Stimulated activated CD4-positive, alpha-beta T cell treated with anti-CD3 and anti-CD28 coated beads, Interleukin-12 subunit alpha, Interleukin-12 subunit beta, amount 100 ng/mL, for 48 hours (primary cell): ENCODE data around the gene CPZ.

Experiments used
- DNase-seq, 3 donors: peaks; one replicate each; pipeline ENCODE4 v3.0.0-alpha.2; 2020; ENCODE audit warnings: low read depth in 2 of 3, low spot score in 1 of 3

CPZ gene

DNA sequence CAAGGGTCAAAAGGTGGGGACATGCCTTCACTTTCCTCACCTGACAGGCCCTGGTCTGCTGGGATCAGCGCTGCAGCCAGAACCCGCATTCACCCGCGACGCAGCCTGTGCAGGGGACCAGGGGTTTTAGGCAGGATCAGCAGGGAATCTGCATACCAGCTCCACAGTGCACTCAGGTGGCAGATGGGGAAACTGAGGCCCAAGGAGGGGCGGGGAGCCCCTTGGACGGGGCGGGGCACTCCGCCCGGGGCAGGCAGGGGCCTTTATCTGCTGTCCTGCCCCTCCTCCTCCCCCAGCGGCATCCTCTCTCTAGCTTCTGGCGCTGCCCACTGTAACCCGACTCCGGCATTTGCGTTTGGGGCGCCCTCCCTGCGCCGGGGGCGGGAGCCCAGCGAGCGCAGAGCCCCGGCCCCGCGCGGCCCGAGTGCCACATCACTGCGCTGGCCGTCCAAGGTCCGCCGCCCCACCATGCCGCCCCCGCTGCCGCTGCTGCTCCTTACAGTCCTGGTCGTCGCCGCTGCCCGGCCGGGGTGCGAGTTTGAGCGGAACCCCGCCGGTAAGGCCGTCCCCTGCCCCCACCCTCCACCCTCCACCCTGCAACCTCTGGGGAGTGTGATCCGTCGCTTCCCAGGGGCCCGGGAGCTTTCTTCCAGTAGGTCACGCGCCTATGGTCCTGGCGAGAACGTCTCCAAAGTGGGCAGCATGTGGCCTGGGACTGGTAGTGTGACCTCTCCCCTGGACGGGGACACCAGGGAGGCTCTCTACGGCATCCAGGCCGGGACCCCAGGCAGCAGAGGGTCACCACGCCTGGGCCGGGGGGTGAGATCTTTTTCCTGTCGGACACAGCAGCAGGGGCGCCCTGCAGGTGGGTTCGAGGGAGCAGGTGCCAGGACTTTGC, at the start of gene CPZ:
TSS of gene CPZ (plus strand) at position 400 of the 898 bp plus-strand sequence. CDS start at position 469, 69 bp downstream.
- DNase-seq: no peak

DNA sequence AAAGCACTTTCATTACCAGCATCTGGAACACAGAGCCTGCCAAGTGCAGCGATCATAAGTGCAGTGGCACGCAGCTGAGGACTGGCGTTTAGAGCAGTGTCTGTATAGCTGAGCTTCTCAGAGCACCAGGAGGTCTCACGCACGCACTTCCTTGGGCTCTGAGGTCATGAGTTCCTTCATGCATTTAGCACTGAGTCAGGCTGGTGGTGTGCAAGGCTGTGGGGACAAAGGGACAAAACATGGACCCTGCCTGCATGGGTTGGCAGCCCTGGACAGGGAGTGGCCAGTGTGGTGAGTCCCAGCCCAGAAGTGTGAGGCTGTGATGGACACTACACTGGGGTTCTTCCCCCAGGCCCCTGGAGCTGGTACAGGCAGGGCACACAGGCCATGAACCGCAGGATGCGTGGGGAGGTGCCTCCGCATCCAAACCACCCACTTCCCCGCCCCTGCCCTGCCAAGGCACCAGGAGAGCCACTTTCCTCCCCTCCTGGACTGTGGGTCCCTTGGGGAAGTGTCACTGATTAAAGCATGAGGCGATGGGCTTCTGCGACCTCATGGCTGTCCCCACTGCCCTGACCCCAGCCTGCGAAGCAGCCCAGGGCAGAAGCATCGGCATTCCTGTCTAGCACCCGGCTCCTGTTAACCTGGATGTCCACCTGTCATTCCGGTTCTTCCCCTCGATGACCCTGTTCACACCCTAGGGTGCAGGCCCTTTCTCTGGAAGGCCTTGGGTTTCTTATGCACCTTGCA, 49.6 kb upstream of the CPZ start:
- no peak for DNase-seq

DNA sequence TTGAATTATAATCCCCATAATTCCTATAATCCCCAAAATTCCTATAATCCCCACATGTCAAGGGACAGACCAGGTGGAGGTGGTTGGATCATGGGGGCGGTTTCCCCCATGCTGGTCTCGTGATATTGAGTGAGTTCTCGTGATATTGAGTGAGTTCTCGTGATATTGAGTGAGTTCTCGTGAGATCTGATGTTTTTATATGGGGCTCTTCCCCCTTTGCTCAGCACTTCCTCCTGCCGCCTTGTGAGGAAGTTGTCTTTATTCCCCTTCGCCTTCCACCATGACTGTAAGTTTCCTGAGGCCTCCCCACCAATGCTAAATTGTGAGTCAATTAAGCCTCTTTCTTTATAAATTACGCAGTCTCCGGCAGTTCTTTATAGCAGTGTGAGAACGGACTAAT, 48.9 kb upstream of the CPZ start:
- DNase-seq: no peak

DNA sequence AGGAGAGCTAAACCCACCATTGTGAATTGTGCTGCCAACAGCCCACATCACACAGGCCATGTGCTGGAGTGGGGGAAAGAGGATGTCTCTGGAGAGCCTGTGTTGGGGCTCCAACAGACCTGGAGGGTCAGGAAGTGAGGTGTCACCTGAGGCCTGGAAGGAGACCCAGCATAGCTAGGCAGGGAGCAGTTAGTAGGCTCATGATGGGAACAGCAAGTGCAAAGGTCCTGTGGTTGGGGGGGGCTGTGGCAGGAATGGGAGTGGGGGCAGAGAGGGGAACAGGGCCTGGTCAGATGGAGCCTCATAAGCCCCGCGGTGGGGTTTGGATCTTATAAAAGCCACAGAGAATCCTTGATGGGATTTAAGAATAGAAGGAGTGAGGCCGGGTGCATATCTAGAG, 48.3 kb upstream of the CPZ start:
- no peak for DNase-seq

DNA sequence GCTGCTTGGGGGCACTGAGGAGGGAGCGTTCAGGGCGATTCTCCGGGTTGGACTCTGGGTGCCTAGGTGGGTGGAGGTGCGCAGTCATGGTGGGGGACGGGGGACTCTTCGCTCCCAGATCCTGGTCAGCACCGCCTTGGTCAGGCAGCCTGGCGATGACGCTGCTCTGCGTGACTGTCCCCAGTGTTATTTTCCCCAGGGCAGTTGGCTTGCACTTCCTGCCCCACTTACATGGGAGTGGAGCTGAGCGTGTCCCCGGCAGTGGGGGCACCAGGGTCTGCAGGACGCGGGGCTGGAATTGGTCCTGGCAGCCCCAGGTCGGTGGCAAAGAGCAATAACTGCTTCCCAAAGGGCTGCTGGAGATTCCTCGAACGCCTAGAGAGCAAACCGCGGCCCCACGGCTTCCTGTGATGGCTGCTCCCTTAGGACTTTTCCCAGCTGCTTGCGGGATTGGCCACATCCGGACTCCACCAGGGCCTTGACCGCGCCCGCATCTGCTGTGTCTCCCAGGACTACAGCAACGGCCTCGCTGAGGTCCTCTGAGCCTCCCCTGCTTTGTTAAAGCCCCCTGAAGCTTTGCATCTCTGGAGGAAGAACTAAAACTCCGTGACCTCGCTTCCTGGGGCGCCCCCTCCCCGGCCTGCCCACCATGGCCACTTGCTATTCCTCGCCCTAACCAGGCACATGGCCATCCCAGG, 47.7 kb upstream of the CPZ start:
- DNase-seq: no peak

DNA sequence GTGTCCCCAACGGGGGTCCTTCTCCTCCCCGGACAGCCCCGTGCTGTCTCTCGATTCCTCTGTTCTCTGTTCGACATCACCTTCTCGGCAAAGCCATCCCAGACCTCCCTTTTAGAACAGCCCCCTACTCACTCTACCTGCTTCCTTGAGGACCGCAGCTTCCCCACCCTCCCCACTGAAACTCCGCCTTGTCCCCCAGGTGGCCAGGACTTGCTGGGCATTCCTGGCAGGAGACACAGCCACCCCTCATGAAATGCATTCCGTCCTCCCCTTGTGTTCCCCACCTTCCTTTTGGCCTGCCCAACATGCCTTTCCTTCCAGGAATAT, 47.2 kb upstream of the CPZ start:
- DNase-seq: no peak

DNA sequence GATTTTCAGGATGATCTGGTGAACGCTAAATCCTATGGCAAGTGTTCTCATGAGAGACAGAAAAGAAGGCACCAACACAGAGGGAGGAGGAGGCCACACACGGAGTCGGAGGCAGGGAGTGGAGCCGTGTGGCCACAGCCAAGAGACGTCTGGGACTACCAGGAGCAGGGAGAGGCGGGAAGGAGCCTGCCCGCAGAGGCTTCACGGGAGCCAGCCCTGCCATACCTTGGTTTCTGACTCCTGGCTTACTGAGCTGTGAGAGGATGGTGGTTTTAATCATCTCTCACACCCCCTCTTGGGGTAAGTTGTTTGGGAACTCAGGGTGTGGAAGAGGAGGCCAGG, 45.8 kb upstream of the CPZ start:
- no peak for DNase-seq

DNA sequence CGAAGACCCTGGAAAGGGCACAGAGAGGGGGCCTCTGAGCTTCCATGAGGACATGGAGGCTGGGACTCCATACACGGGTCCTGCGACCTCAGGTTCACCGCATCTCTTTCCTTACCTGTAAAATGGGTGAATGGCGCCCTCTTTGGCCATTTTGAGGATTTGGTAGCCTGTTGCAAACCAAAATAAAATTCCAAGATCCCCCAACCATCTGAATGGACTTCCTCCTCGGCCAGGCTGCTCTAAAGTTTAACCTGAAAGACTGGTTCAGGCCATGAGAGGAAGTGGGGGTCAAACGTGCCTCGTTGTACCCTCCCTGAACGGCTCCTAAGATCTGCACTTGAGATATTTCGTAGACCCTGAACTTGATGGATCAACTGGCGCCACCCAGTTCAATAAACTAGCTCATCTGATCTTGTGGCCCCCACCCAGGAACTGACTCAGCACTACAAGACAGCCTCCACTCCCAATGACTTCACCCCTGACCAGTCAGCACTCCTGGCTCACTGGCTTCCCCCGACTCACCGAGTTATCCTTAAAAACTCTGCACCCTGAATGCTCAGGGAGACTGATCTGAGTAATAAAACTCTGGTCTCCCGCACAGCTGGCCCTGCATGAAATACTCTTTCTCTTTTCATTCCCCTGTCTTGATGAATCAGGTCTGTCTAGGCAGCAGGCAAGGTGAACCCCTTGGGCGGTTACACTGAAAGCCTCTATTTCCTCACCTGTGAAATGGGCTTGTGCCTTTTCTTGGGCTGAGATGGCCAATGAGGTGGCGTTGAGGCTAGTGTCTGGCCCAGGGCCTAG, 45.3 kb upstream of the CPZ start:
- DNase-seq: no peak

DNA sequence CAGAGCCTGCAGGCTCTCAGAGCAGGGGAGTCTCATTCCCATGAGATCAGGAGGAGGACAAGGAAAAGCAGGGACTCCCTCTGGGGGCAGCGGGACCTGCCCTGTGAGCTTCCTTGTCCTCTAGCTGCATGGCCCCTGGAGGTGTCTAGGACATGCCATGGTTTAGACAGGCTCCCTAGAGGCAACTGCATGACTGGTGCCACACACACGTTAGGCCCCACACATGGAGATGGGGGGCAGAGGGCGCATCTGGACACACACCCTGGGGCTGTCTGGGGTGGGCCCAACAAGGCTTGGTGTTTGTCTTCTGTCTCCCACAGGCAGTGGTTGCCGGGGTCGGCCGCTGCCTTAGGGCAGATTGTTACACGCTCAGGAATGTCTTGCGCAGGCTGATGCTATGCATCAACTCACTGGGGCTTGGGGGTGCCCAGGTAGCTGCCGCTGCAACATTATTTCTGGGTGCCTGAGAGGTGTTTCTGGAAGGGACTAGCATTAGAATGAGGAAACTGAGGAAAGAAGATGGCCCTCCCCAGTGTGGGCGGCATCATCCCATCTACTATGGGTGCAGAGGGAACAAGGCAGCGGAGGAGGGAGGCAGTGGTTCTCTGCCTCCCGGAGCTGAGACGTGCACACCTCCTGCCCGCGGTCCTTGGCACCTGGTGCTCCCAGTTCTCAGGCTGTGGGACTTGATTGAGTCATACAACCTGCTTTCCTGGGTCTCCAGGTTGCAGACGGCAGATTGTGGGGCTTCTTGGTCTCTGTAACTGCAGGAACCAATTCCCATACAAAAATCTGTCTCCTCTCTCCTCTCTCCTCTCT, 44.4 kb upstream of the CPZ start:
- DNase-seq: no peak

DNA sequence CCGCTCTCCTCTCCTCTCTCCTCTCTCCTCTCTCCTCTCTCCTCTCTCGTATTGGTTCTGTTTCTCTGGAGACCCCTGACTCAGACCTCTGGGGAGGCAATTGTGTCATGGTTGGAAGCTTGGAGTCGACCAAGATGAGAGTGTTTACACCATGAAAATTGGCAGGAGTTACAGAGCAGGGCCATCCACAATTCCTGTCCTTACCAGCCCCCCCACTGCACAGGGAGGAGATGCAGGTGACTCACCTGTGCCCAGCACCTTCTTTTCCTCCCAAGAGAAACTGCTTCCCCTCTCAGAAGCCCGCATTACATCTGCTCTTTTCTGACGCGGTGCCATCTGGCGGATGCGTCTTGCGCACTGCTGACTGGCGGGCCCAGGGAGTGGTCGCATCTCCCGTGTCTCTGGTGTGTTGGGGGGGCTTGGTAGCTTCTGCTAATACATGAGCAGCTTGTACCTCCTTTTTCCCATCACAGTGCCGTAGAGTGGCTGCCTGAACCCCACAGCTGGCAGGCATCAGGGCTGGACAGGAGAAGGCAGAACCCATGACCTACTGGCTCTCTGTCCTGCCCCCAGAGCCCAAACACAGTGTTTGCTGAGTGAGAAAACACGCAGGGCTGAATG, 43.7 kb upstream of the CPZ start:
- no peak for DNase-seq

DNA sequence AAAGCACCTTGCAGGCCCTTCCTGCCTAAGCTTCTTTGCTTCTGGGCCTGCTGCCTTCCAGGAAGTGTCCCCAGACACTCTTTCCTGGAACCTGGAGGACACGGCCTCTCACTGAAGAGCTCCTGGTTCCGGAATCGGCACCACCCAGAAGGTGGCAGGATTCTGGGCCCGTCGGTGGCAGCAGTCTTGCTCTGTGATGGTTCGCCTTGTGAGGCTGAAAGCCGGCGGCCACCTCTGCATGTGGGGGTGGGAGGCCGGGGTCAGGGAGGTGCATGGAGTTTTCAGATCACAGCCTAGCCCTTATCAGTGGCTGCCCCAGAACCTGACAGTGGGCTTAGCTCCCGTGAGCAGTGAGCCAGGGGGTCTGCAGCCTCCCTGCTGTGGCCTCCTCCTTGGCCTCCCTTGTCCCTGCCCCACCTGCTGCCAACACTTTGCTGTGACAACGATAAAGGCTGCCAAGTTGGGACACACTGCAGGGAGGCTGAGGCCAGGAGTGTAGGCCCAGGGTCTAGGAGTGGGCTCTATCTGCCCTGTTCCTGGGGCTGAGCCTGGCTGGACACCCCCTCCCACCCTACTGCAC, 43.1 kb upstream of the CPZ start:
- no peak for DNase-seq

DNA sequence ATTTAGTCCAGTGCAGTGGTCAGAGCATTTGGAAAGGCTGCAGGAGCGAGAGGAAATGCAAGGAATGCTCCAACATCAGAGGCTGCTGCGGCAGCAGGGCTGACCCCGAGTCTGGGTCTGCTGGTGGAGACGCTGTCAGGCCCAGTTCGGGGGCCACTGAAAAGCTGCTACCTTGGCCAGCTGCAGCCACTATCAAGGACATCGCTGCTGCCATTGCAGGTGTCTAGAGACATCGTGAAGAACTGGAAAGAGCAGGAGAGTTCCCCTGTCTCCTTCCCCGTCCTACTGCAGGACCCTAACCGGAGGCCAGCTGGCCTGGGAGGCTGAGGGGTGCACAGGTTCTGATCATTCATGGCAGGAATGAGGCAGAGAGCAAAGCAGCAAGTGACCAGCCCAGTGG, 41.9 kb upstream of the CPZ start:
- no peak for DNase-seq

DNA sequence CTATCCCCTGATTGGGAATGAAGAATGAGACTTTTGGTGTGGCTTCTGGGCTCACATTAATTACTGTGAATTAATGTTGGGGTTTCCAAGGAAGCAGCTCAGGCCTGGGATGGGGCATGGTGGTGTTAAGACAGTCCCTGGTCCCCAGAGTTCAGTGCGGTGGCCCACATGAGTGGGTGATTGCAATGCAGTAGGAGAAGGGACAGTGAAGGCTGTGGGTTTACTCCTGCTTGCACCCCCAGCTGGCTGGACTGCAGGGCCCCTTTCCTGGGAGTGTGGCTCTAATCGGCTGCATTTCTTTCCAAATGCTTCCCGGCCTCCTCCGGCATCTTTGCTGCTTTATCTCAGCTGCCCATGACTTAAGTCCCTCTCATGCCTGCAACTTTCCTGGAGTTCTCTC, 40.5 kb upstream of the CPZ start:
- DNase-seq: no peak

DNA sequence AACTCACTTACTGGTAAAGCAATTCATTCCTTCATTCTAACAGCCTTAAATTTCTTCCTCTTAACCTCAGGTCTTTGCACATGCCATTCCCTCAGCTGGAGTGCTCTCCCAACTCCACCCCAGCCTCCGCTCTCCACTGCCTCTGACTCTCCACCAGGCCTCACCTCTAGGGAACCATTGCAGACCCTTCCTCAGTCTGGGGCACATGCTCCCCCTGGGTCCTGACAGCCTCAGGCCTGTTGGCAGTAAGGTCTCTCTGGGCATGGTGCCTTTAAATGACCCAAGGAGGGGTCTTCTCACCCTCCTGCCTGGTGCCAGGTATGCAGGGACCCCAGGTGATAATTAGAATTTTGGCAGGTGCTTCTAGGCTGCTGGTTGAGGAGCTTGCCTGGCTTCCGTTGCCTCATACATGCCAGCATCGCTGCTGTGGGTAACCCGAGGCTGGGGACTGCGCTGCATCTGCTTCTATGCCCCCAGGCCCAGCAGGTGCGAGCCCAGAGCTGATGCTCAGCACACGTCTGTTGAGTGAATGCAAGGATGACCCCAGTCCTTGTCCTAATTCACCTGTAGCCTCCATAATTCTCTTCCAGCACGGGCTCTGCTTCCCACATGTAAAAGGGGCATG, 39.9 kb upstream of the CPZ start:
- DNase-seq: no peak

DNA sequence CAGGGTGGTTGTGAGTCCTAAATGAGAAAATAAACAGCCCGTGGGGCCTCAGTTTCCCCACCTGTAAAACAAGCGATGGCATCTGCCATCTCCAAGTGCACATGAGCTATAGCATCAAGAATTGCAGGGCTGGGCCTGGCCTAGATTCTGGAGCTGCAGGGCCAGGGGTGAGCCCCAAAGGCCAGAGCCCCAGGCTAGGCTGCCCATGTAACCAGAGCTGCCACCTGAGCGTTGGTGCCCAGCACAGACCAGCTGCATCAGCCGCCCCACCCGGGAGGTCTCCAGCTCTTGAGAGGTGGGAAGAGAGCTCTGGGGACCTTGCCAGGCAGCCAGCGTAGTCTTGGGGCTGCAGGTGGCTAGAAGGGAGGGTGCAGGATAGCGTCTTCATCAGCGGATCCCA, 39.3 kb upstream of the CPZ start:
- DNase-seq: no peak

DNA sequence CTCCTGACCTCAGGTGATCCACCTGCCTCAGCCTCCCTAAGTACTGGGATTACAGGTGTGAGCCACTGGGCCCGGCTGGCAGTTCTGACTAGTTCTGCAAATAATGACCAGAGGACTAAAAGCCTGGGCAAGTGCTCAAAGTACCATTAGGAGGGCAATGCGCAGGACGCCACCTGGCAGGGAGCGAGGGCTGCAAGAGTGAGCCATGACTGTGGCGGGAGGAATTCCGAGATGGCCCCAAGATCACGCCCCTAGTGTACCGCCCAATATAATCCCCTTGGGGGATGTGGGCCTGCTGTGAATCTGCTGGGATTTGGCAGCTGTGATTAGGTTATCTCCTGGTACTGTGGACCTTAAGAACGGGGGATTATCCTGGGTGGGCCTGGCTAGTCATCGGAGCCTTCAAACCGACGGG, 38.6 kb upstream of the CPZ start:
- DNase-seq: no peak

DNA sequence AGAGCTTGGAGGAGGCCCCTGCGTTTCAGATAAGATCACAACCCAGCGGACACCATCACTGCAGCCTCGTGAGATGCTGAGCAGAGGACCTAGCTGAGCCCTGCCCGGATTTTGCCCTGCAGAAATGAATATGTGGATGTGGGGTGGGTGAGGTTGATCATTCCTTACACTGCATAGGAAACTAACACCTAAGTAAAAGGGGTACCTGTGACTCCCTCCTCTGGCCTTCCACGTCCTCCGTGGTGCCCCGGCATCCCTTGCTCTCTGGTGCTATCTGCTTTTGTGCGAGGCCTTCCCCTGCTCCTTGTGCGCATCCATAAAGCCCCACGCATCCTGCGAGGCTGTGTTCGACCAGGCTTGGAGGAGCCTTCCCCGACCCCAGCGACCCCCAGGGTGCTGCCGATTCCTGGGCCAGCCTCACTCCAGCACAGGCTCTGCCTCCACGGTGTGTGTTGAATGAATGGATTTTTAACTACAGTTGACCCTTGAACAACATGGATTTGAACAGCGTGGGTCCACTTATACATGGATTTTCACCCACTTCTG, 37.9 kb upstream of the CPZ start:
- DNase-seq: no peak

DNA sequence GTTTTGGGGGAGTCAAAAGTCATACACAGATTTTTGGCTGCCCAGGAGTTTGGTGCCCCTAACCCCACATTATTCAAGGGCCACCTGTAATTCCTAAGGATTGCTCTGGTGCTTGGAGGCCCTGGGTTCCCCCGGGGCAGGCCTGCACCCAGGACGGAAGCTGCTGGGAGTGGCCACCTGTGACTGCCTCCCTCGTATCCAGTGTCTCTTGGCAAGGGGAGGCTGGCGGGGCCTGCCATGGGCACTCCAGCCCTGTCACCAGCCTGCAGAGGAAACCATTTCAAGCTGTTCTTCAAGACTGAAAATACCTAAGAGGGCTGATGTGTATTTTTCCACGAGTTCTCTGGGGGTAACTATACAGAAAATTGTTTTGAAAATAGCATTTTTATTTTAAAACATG, 36.8 kb upstream of the CPZ start:
- no peak for DNase-seq
